Measurements from ENCODE around the gene MYO15B. TPM values are rescaled to one million over a fixed set of nuclear protein-coding genes. Genes with fewer than 3 reads are reported as not detected.

The MYO15B gene
- total and polyA plus RNA-seq, 2 experiments from 2014 or later: 124 to 153 TPM

GRCh38 chr17:75622076-75622475, 34.5 kb downstream of the MYO15B start:
- H3K4me1 ChIP-seq (ENCODE audit: insufficient read depth): no peaks in the 10 kb centered on the region
- no peaks in the 10 kb centered on the region for H3K36me3 ChIP-seq (replicated peaks; ENCODE audit: insufficient read depth, low read depth)
- 85% methylated on average over 8 of the region's 8 CpGs for WGBS (ENCODE audit: low lambda C conversion rate, missing lambda C conversion rate)
- no peak overlapping the region for H3K4me2 ChIP-seq
- H3K4me3 ChIP-seq: no peak overlapping the region
- H3K9me3 ChIP-seq (ENCODE audit: low read depth): no peaks in the 10 kb centered on the region
- no peak overlapping the region for H3K27ac ChIP-seq
- no peaks in the 10 kb centered on the region for H3K9me2 ChIP-seq (replicated peaks; ENCODE audit: insufficient read depth)
- no peaks in the 10 kb centered on the region for H3K27me3 ChIP-seq
- TF ChIP-seq EZH2phosphoT487 (IDR thresholded peaks at IDR 0.05; ENCODE audit: low read depth, severe bottlenecking, unreplicated experiment) (no peak), CTCF (IDR thresholded peaks at IDR 0.05; ENCODE audit: poor library complexity) (no peak), EZH2 (IDR thresholded peaks at IDR 0.05; ENCODE audit: borderline replicate concordance) (no peak)
- H4K20me1 ChIP-seq (ENCODE audit: insufficient read depth, poor library complexity, severe bottlenecking): no peaks in the 10 kb centered on the region
- DNase-seq (ENCODE audit: low spot score): no peak
- H2AFZ ChIP-seq: no peak overlapping the region
- H3K79me2 ChIP-seq: no peaks in the 10 kb centered on the region

- Histone ChIP-seq H3K9me2 (replicated peaks; ENCODE audit: insufficient read depth) (no peaks in the 10 kb centered on the region), H3K79me2 (no peaks in the 10 kb centered on the region), H3K4me1 (ENCODE audit: insufficient read depth) (no peaks in the 10 kb centered on the region), H3K9me3 (ENCODE audit: low read depth) (no peaks in the 10 kb centered on the region), H3K4me3 (no peak overlapping the region), H3K27me3 (no peaks in the 10 kb centered on the region), H2AFZ (no peak overlapping the region), H4K20me1 (ENCODE audit: insufficient read depth, poor library complexity, severe bottlenecking) (no peaks in the 10 kb centered on the region), H3K27ac (no peak overlapping the region), H3K4me2 (no peak overlapping the region), H3K36me3 (replicated peaks; ENCODE audit: insufficient read depth, low read depth) (no peaks in the 10 kb centered on the region)
- no peak for DNase-seq (ENCODE audit: low spot score)
- TF ChIP-seq CTCF (IDR thresholded peaks at IDR 0.05; ENCODE audit: poor library complexity): no peak
- TF ChIP-seq EZH2phosphoT487 (IDR thresholded peaks at IDR 0.05; ENCODE audit: low read depth, severe bottlenecking, unreplicated experiment): no peak
- TF ChIP-seq EZH2 (IDR thresholded peaks at IDR 0.05; ENCODE audit: borderline replicate concordance): no peak
- 90% methylated on average over 14 of the region's 15 CpGs for WGBS (ENCODE audit: low lambda C conversion rate, missing lambda C conversion rate)
These were observed 35.2 kb downstream of the MYO15B start for GRCh38 chr17:75622771-75623273.

DNA sequence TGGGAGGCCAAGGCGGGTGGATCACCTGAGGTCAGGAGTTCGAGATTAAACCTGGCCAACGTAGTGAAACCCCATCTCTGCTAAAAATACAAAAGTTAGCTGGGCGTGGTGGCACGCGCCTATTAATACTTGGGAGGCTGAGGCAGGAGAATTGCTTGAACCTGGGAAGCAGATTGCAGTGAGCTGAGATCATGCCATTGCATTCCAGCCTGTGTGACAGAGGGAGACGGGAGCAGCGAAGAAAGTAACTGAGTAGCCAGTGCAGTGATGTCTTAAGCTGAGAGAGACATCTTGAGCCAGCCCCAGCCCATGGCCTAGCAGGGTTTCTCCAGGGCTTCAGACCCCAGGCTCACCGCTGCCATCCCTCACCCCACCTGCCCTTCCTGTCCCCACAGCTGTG, 35.8 kb downstream of the MYO15B start:
- 92% methylated on average over 9 of the region's 9 CpGs for WGBS (ENCODE audit: low lambda C conversion rate, missing lambda C conversion rate)
- H4K20me1 ChIP-seq (ENCODE audit: insufficient read depth, poor library complexity, severe bottlenecking): no peaks in the 10 kb centered on the region
- no peak overlapping the region for H3K4me3 ChIP-seq
- no peak overlapping the region for H3K27ac ChIP-seq
- H3K4me2 ChIP-seq: no peak overlapping the region
- no peaks in the 10 kb centered on the region for H3K79me2 ChIP-seq
- TF ChIP-seq CTCF (IDR thresholded peaks at IDR 0.05; ENCODE audit: poor library complexity): no peak
- TF ChIP-seq EZH2 (IDR thresholded peaks at IDR 0.05; ENCODE audit: borderline replicate concordance): no peak
- TF ChIP-seq EZH2phosphoT487 (IDR thresholded peaks at IDR 0.05; ENCODE audit: low read depth, severe bottlenecking, unreplicated experiment): no peak
- H3K9me2 ChIP-seq (replicated peaks; ENCODE audit: insufficient read depth): no peaks in the 10 kb centered on the region
- H3K4me1 ChIP-seq (ENCODE audit: insufficient read depth): no peaks in the 10 kb centered on the region
- H3K9me3 ChIP-seq (ENCODE audit: low read depth): no peaks in the 10 kb centered on the region
- no peaks in the 10 kb centered on the region for H3K27me3 ChIP-seq
- H2AFZ ChIP-seq: no peak overlapping the region
- no peak for DNase-seq (ENCODE audit: low spot score)
- no peaks in the 10 kb centered on the region for H3K36me3 ChIP-seq (replicated peaks; ENCODE audit: insufficient read depth, low read depth)

DNA sequence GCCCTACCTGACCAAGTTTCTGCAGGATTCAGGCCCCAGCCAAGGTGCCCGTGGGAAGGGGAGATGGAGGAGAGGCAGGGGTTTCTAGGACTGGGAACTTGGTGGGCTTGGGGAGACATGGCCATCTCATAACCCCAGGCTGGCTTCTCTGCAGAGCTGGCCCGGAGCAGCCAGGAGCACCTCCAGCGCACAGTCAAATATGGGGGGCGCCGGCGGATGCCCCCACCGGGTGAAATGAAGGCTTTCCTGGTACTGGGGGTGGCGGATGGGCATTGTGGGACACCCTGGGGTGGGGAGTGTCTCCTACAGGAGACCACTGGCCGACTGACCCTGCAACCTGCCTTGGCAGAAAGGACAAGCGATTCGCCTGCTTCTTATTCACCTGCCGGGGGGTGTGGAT, 36.4 kb downstream of the MYO15B start:
- H4K20me1 ChIP-seq (ENCODE audit: insufficient read depth, poor library complexity, severe bottlenecking): no peaks in the 10 kb centered on the region
- H3K4me3 ChIP-seq: no peak overlapping the region
- no peak overlapping the region for H3K27ac ChIP-seq
- 92% methylated on average over 12 of the region's 12 CpGs for WGBS (ENCODE audit: low lambda C conversion rate, missing lambda C conversion rate)
- no peaks in the 10 kb centered on the region for H3K79me2 ChIP-seq
- H3K9me2 ChIP-seq (replicated peaks; ENCODE audit: insufficient read depth): no peaks in the 10 kb centered on the region
- H3K36me3 ChIP-seq (replicated peaks; ENCODE audit: insufficient read depth, low read depth): no peaks in the 10 kb centered on the region
- H3K4me1 ChIP-seq (ENCODE audit: insufficient read depth): no peaks in the 10 kb centered on the region
- DNase-seq (ENCODE audit: low spot score): no peak
- H3K9me3 ChIP-seq (ENCODE audit: low read depth): no peaks in the 10 kb centered on the region
- no peak overlapping the region for H2AFZ ChIP-seq
- H3K27me3 ChIP-seq: no peaks in the 10 kb centered on the region
- no peak for TF ChIP-seq EZH2 (IDR thresholded peaks at IDR 0.05; ENCODE audit: borderline replicate concordance)
- no peak for TF ChIP-seq CTCF (IDR thresholded peaks at IDR 0.05; ENCODE audit: poor library complexity)
- no peak for TF ChIP-seq EZH2phosphoT487 (IDR thresholded peaks at IDR 0.05; ENCODE audit: low read depth, severe bottlenecking, unreplicated experiment)
- no peak overlapping the region for H3K4me2 ChIP-seq
